Ovary (tissue), 9 donors: ENCODE results near the gene MTA1. TPM values are rescaled to one million over a fixed set of nuclear protein-coding genes. Genes with fewer than 3 reads are reported as not detected.

Source experiments
- DNase-seq, 5 donors: peaks; one replicate each; pipeline ENCODE4 v3.0.0-alpha.2; 2019 to 2020
- H3K27ac ChIP-seq, 2 donors: fragments of 200-600 bp; one replicate each; pipeline versions ENCODE4 v1.5.1 to v1.8.0; 2019 to 2022
- H3K27me3 ChIP-seq: fragments of 200-600 bp; one replicate; pipeline ENCODE4 v1.8.0; 2022
- H3K36me3 ChIP-seq: fragments of 200-600 bp; sonication (generic); one replicate; pipeline ENCODE4 v1.5.1; 2019
- H3K4me1 ChIP-seq: one replicate; pipeline ENCODE4 v1.8.1; 2013; ENCODE audit warnings: mild to moderate bottlenecking, moderate library complexity; ENCODE audit not compliant: insufficient read depth
- H3K4me3 ChIP-seq: fragments of 200-600 bp; sonication (generic); one replicate; pipeline ENCODE4 v1.5.1; 2017
- H3K9me3 ChIP-seq, 2 donors: fragments of 200-600 bp in 1 of 2; sonication (generic) in 1 of 2; one replicate each; pipeline versions ENCODE4 v1.5.1 to v1.8.1; 2013 to 2019; ENCODE audit warnings: mild to moderate bottlenecking in 1 of 2, moderate library complexity in 1 of 2
- EP300 ChIP-seq: sonication (generic); formaldehyde crosslinking; IDR thresholded peaks from one replicate; pipeline ENCODE4 v1.6.1; 2017; ENCODE audit warnings: antibody characterized with exemption
- POLR2A ChIP-seq: fragments of 450-650 bp; IDR thresholded peaks from one replicate; pipeline ENCODE4 v1.6.1; 2017; ENCODE audit warnings: antibody characterized with exemption, mild to moderate bottlenecking, moderate library complexity
- WGBS, 3 donors: extraction: QIAGEN DNeasy Blood & Tissue Kit in 1 of 3; methylation state at CpG; one replicate each; pipeline versions ENCODE4 v1.1.5 to v1.1.7; 2013 to 2017; 5-methylcytosine and 5-hydroxymethylcytosine counted together
- intact Hi-C, 4 donors: fragments of 100-400 bp; cut with DNase I; formaldehyde crosslinking; loops; one replicate each; pipeline versions ENCODE4 v1.11.0 to v1.15.1; 2022 to 2023
- polyA plus RNA-seq, 2 donors: library from polyadenylated mRNA; stranded (reverse); fragments of 200-250 nt in 1 of 2; fragments of 350-450 nt in 1 of 2; fragmentation: Illumina TruSeq in 1 of 2; extraction: RNeasy Lipid Tissue Mini Kit (QIAGEN cat#74804) in 1 of 2; gene quantifications; one replicate each; pipeline ENCODE4 v1.2.3, GENCODE V29; 2013 to 2014
- total RNA-seq, 7 donors: library from RNA; depleted of rRNA in 2 of 7; stranded (reverse); fragments of >200 nt in 2 of 7; fragmentation: NEBNext Ultra II Directional in 3 of 7; extraction: Animal tissue kit (Norgen Biotek cat#: 25700) in 3 of 7; gene quantifications; one replicate each; pipeline versions ENCODE4 v1.1.0 to v1.2.4, GENCODE V29; 2016 to 2023
- TF ChIP-seq, protein P1 (sequence below), 3 donors: fragments of 450-650 bp in 2 of 3; fragments of 200-600 bp in 1 of 3; IDR thresholded peaks; one replicate each; pipeline versions ENCODE4 v1.5.1 to v1.8.0; 2016 to 2022; ENCODE audit warnings: antibody characterized with exemption in 3 of 3, mild to moderate bottlenecking in 1 of 3
- donor health status: DM: no; HTN: no; CAD: no; lungs with moderate emphysema.
- donor health status: DM: no; HTN: no; CAD: no.
- donor health status: Bipolar disorder and iron deficiency.
- donor health status: DM: yes; HTN: yes; CAD: no.
- donor health status: DM: no; HTN: no; CAD: no.
- donor health status: DM: yes; HTN: yes; CAD: no.

MTA1 gene
- total and polyA plus RNA-seq, 9 donors = 23.0 to 128 (median 104) TPM

- TF ChIP-seq EP300 = no peak
- H3K36me3 ChIP-seq = no peaks in the 10 kb centered on the region
- no peak overlapping the region for H3K4me3 ChIP-seq
- DNase-seq = peak in 2 of 5 donors; percentile 45 to 47
- H3K9me3 ChIP-seq = no peaks in the 10 kb centered on the region
- H3K4me1 ChIP-seq = peaks cover 26% of the 10 kb centered on the region
- H3K27me3 ChIP-seq = no peaks in the 10 kb centered on the region
- H3K27ac ChIP-seq = no peak overlapping the region
- intact Hi-C loops = loop anchor here in 2 of 4 donors (10.0 kb wide), 2 partner anchors 55 to 65 kb away; partner anchors contain the start of gene MTA1 (in 1 of the 2)
- 75 to 83% (median 81%) methylated on average over 32 to 34 of the region's 34 CpGs for WGBS, 3 donors
Measured at GRCh38 chr14:105479431-105480158, 60.0 kb downstream of the MTA1 start.

DNA sequence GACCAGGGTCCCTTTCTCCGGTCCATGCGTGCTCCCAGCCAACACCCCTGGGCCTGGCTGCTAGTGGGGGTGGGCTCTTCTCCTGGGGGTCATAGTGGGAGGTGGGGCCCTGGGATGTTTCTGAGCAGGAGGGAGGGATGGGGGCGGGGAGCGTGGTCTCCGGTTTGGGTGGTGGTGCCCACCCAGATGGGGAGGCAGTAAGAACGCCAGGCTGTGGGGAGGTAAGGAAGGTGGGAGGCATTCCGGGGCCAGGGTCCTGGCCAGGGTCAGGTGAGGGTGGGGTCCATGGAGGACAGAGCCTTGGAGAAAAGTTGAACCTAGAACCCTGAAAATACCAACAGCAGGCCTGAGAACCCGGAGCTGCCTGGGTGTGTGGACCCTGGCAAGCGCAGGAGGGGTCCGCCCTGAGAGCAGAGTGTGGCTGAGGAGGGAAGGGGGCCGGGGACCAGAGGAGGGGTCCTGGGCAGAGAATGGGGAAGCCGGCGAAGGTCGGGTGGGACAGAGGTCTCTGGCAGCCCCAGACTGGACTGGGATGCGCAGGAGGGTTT is 60.6 kb downstream of the MTA1 start:
- 63 to 69% (median 64%) methylated on average over 15 of the region's 15 CpGs for WGBS, 3 donors
- H3K27me3 ChIP-seq = no peaks in the 10 kb centered on the region
- no peak for TF ChIP-seq POLR2A
- TF ChIP-seq EP300 = no peak
- TF ChIP-seq, protein P1, sequence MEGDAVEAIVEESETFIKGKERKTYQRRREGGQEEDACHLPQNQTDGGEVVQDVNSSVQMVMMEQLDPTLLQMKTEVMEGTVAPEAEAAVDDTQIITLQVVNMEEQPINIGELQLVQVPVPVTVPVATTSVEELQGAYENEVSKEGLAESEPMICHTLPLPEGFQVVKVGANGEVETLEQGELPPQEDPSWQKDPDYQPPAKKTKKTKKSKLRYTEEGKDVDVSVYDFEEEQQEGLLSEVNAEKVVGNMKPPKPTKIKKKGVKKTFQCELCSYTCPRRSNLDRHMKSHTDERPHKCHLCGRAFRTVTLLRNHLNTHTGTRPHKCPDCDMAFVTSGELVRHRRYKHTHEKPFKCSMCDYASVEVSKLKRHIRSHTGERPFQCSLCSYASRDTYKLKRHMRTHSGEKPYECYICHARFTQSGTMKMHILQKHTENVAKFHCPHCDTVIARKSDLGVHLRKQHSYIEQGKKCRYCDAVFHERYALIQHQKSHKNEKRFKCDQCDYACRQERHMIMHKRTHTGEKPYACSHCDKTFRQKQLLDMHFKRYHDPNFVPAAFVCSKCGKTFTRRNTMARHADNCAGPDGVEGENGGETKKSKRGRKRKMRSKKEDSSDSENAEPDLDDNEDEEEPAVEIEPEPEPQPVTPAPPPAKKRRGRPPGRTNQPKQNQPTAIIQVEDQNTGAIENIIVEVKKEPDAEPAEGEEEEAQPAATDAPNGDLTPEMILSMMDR (IDR thresholded peaks at IDR 0.05) = no peak
- H3K36me3 ChIP-seq = no peaks in the 10 kb centered on the region
- peak in 2 of 5 donors; percentile 52 to 56 for DNase-seq
- H3K27ac ChIP-seq = no peak overlapping the region
- no peak overlapping the region for H3K4me3 ChIP-seq
- H3K4me1 ChIP-seq = peaks cover 25% of the 10 kb centered on the region
- intact Hi-C loops = no loop called here
- H3K9me3 ChIP-seq = no peaks in the 10 kb centered on the region

DNA sequence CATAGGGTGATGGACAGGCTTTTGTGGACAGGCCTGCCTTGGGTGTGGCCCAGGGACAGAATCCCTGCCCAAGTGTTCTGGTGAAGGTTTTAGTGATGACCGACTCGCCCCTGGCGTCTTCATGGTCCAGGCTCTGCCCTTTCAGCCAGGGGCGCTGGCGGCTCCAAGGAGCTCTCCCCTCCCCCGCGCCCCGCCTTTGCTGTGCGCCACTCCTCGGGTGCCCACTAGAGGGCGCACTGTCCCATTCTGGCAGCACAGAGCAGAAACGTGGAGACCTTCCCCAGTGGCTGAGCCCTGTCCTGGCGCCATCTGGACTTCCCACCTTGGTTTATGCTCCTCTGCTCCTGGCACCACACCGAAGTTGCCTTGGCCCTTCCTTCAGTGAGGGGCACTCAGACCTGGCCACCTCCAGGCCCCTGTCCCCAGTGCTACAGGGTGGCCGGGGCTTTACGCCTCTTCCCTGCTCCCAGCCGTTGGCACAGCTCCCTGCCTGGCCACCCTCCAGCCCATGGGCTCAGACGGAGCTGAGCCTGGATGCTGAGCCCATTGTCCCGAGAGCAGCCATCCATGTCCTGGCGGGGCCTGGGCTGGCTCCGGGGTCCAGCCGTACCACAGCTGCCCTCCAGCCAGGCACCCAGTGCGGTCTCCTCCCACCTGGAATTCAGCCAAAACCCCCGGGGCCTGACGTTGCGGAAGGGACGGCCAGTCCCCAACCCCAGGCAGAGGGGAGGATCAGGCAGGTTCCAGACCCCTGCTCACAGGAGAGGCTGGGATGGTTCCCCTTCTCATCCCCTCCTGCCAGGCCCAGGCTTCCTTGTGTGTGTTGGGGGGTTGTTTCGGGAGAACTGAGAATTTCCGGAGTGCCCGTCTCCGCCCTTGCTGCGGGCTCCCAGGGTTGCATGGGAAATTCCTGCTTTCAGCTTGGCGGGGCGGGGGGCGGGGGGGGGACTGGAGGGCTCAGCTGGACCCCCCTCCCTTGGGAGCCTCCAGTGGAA is 61.5 kb downstream of the MTA1 start:
- Histone ChIP-seq H3K27me3 (no peaks in the 10 kb centered on the region), H3K9me3 (no peaks in the 10 kb centered on the region), H3K36me3 (no peaks in the 10 kb centered on the region), H3K4me3 (peak overlapping the region; percentile 38), H3K4me1 (peaks cover 19% of the 10 kb centered on the region), H3K27ac (peak overlapping the region in 1 of 2 donors; percentile 54)
- WGBS, 3 donors = 0 to 1% (median 1%) methylated on average over 23 to 35 of the region's 35 CpGs
- TF ChIP-seq POLR2A = peak; percentile 55
- no peak for TF ChIP-seq EP300
- TF ChIP-seq, protein P1 (IDR thresholded peaks at IDR 0.05) = peak; percentile 97 to 99 (median 98)
- intact Hi-C loops = no loop called here
- peak; percentile 81 to 95 (median 92) for DNase-seq

DNA sequence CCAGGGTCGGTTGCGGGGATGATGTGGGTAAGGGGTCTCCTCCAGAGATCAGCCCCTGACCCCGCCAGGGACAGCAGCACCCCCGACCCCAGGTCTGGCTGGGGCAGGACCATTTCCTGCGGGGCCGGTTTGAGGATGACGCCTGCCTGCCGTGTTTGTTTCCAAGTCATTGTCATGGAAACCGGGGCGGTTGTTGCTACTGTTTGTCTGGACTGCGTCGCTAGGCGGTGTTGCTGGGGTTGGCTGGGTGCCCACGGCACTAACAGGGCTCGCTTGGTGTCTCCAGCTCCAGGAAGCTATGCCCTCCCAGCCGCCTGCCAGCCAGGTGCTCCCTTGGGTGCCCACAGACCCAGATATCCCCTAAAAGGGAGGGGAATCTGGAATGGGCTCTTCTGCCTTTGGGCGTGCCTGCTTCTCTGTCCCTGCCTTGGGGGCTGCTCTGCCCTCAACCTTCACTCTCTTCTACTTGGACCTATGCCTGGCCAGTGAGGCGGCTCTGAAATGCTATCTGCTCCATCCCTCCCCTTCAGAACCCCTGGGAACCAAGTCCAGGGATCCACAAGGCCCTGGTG is 62.3 kb downstream of the MTA1 start:
- H3K4me1 ChIP-seq = peaks cover 15% of the 10 kb centered on the region

More for the DNA sequence above, 62.3 kb downstream of the MTA1 start:
- no peak for TF ChIP-seq POLR2A
- TF ChIP-seq EP300 = peak; percentile 34
- TF ChIP-seq, protein P1 (IDR thresholded peaks at IDR 0.05) = peak in 1 of 3 donors; percentile 22
- no peaks in the 10 kb centered on the region for H3K27me3 ChIP-seq
- no peaks in the 10 kb centered on the region for H3K9me3 ChIP-seq
- peak; percentile 79 to 95 (median 90) for DNase-seq
- 1 to 2% (median 1%) methylated on average over 18 of the region's 18 CpGs for whole genome bisulfite sequencing, 3 donors
- peak overlapping the region in 1 of 2 donors; percentile 54 for H3K27ac ChIP-seq
- H3K36me3 ChIP-seq = no peaks in the 10 kb centered on the region
- intact Hi-C loops = no loop called here
- peak overlapping the region; percentile 38 for H3K4me3 ChIP-seq
